ENCODE data around the gene PLIN3.

DNA sequence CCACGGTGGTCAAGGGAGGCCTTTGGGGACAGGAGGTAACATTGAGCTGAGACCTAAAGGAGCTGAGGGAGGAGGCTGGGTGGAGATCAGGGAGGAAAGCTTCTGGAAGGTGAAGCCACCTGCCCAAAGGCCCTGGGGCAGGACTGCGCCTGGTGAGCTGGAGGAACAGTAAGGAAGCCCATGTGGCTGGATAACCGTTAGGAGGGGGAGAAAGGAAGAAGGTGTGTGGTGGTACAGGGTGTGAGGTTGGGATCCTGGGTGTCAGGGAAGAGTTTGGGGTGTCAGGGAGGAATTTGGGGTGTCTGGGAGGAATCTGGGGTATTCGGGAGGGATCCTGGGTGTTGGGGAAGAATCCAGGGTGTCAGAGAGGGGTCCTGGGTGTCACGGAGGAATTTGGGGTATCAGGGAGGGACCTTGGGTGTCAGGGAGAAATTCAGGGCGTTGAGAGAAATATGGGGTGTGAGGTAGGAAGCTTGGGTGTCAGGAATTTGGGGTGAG, 36.6 kb downstream of the PLIN3 start:
- TF ChIP-seq ZNF274 (IDR thresholded peaks at IDR 0.05; ENCODE audit: low read depth, low read length), result no peak
- no peak for TF ChIP-seq SUZ12 (IDR thresholded peaks at IDR 0.05; ENCODE audit: extremely low read depth, insufficient read depth, insufficient read length)
- no peak for TF ChIP-seq YY1 (IDR thresholded peaks at IDR 0.05; ENCODE audit: insufficient read depth, insufficient read length)

All from NT2/D1 (cell line).